Measurements from ENCODE around the gene CTSW.

The CTSW gene

DNA sequence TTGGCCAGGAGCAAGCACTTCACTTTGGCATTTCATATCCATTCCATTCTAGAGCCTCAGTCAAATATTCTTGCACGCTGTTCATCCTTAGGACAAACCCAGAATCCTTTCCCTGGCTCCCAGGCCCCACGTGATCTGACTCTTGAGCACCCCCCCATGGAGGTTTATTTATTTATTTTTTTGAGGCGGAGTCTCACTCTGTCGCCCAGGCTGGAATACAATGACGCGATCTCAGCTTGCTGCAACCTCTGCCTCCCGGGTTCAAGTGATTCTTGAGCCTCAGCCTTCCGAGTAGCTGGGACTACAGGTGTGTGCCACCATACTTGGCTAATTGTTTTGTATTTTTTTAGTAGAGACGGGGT, 52.9 kb downstream of the CTSW start:
- DNase-seq = no peak
